IPS-18a (cell line): ENCODE results near the gene POLR3E.

Experiments used
- H3K27ac ChIP-seq: one replicate; pipeline ENCODE4 v1.5.1; 2013; ENCODE audit warnings: low read length
- H3K27me3 ChIP-seq: one replicate; pipeline ENCODE4 v1.6.1; 2013; ENCODE audit warnings: mild to moderate bottlenecking, low read length; ENCODE audit not compliant: control insufficient read depth, insufficient read depth
- H3K36me3 ChIP-seq: one replicate; pipeline ENCODE4 v1.6.1; 2013; ENCODE audit warnings: low read depth, low read length; ENCODE audit not compliant: control insufficient read depth
- H3K4me1 ChIP-seq: one replicate; pipeline ENCODE4 v1.6.1; 2013; ENCODE audit warnings: low read depth, low read length; ENCODE audit not compliant: control insufficient read depth
- H3K4me3 ChIP-seq: one replicate; pipeline ENCODE4 v1.5.1; 2013; ENCODE audit warnings: low read length
- H3K9ac ChIP-seq: one replicate; pipeline ENCODE4 v1.6.1; 2013; ENCODE audit warnings: mild to moderate bottlenecking, low read length, moderate library complexity
- H3K9me3 ChIP-seq: one replicate; pipeline ENCODE4 v1.6.1; 2013; ENCODE audit warnings: low read depth, low read length; ENCODE audit not compliant: control insufficient read depth

POLR3E gene

DNA sequence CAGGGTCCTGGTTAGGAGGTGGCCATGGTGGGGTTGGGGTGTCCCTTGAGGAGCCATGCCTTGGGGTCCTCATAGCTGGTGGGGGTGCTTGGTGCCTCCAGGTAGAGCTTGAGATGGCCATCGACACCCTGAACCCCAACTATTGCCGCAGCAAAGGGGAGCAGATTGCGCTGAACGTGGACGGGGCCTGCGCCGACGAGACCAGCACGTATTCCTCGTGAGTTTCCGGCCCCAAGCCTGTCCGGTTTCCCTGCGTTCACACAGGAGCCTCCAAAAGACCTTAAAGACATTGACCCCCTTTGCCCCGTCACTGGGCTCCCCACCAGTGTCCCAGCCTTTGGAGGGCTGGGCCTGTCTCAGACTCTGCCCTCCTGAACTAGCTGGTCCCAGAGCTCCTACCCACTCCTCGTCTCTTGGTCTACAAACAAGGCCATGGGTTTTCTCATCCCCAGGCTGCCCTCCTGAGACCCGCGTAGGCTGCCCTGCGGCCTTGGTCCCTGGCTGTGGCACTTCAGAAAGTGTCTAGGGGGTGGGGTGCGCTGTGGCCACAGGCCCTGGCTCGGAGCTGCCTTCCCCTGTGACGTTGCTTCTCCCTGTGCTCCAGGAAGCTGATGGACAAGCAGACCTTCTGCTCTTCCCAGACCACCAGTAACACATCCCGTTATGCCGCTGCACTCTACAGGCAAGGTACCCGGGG, 11.8 kb downstream of the POLR3E start:
- H3K27ac ChIP-seq = no peak overlapping the region
- no peak overlapping the region for H3K4me3 ChIP-seq
- peaks cover 79% of the 10 kb centered on the region for H3K36me3 ChIP-seq
- no peak overlapping the region for H3K9ac ChIP-seq
- no peaks in the 10 kb centered on the region for H3K27me3 ChIP-seq
- no peaks in the 10 kb centered on the region for H3K9me3 ChIP-seq
- H3K4me1 ChIP-seq = no peaks in the 10 kb centered on the region

DNA sequence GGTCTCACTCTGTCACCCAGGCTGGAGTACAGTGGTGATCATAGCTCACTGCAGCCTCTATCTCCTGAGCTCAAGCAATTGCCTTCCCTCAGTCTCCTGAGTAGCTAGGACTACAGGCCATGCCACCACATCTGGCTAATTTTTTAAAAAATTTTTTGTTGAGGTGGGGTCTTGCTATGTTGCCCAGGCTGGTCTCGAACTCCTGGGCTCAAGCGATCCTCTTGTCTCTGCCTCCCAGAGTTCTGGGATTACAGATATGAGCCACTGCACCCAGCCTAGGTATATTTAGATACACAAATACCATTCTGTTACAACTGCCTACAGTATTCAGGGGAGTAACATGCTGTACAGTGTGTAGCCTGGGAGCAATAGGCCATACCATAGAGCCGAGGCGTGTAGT, 14.3 kb downstream of the POLR3E start:
- Histone ChIP-seq H3K4me1 (no peaks in the 10 kb centered on the region), H3K27ac (no peak overlapping the region), H3K9ac (no peak overlapping the region), H3K36me3 (peaks cover 83% of the 10 kb centered on the region), H3K27me3 (no peaks in the 10 kb centered on the region), H3K9me3 (no peaks in the 10 kb centered on the region), H3K4me3 (no peak overlapping the region)

DNA sequence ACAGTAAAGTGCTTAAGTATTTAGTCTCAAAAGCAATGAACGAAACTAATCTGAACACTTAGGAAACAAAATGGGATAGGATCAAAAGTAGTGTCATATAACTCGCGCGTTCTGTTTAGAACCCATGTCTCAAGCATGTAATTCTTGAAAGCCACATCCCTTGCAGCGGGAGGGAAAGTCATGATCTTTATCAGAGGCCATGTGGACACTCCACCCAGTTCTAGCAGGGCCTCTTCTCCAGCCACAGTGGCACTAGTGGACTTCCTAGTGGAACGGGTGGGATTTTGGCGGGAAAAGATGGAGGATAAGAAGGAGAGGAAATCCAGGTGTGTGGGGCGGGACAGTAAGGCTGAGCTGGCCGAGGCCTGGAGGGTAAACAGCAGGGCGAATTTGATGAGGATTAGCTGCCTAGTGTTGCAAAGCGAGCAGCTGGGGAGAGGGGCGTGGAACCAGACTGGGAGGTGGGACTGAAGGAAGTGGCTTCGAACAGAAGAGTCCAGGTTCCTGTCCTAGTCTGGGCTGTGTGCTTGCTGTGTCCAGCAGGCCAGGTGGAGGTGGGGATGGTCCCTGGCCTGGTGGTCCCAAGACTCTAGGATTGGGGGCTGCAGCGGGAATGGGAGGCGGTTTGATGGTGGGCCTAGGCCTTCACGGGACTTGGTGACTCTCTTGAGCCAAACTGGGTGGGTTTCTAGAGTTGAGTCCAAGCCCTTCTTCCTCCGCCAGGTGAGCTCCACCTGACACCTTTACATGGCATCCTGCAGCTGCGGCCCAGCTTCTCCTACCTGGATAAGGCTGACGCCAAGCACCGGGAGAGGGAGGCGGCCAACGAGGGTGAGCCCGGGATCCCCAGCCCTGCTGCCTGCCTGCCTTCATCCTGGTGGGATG, 15.9 kb downstream of the POLR3E start:
- peaks cover 79% of the 10 kb centered on the region for H3K36me3 ChIP-seq
- no peaks in the 10 kb centered on the region for H3K4me1 ChIP-seq
- H3K27me3 ChIP-seq = no peaks in the 10 kb centered on the region
- H3K9me3 ChIP-seq = no peaks in the 10 kb centered on the region
- no peak overlapping the region for H3K4me3 ChIP-seq
- H3K27ac ChIP-seq = no peak overlapping the region
- no peak overlapping the region for H3K9ac ChIP-seq

DNA sequence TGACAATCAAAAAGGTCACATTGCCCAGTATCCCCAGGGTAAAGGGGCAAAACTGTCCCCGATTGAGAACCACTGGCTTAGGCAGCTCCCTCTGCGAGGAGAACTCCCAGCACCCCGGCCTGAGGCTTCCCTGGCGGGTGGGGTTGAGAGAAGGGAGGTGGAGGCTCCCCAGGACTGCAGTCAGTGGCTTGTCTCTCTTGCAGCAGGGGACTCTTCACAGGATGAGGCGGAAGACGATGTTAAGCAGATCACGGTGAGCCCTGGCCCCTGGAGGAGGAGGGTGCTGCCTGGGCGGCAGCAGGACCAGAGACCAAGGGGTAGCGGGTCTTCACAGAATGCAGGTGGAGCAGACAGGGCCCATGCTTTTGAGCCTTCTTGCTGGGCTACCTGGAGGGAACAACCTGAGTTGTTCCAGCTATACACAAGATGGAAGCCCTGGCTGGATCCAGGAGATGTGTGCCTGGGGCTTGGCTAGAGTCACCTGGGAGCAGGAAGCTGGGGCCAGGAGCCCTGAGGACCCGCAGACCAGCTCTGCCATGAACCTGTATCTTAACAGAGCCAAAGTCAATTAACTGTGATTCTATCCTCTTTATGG, 16.8 kb downstream of the POLR3E start:
- H3K27ac ChIP-seq = no peak overlapping the region
- no peaks in the 10 kb centered on the region for H3K27me3 ChIP-seq
- H3K4me1 ChIP-seq = no peaks in the 10 kb centered on the region
- peaks cover 77% of the 10 kb centered on the region for H3K36me3 ChIP-seq
- H3K9me3 ChIP-seq = no peaks in the 10 kb centered on the region
- no peak overlapping the region for H3K9ac ChIP-seq
- no peak overlapping the region for H3K4me3 ChIP-seq

DNA sequence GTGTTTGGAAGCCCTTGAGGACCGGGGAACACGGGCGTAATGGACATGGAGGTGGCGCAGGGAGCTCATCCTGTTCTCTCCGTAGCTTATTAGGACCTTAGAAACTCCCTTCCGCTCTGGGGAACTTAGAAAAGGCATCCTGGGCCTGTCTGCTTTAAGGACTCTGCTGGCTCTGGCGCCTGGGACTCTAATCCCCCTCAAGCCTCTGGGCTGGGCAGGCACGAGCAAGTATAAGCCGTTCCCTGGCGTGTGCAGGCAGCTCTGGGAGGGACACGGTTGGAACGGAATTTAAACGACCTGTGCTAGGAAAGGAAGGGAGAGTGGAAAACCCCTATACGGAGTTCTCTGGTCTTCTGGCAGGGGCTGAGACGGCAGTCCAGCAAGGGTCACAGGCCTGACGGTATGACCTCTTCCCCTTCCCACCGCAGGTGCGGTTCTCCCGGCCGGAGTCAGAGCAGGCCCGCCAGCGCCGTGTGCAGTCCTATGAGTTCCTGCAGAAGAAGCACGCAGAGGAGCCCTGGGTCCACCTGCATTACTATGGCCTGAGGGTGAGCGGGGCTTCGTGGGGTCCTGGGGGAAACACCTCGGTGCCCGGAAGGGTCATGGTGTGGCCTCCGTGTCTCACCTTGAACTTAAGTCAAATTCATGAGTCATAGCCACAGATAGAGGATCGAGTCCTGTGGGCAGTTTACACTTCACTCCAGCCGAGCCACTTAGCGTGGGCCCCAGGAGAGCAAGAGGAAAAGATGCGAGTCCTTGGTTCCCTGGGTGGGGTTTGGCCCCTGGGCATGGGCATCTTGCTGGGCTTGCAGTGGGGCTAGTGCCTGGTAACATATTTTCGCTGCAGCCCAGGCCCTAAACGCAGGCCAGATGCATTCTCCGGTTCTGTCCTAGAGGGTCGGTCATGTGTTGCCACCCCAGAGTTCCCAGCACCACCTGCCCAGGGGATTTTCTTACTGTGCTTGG, 17.7 kb downstream of the POLR3E start:
- peaks cover 74% of the 10 kb centered on the region for H3K36me3 ChIP-seq
- H3K9me3 ChIP-seq = no peaks in the 10 kb centered on the region
- H3K9ac ChIP-seq = no peak overlapping the region
- H3K27me3 ChIP-seq = no peaks in the 10 kb centered on the region
- no peaks in the 10 kb centered on the region for H3K4me1 ChIP-seq
- H3K4me3 ChIP-seq = no peak overlapping the region
- H3K27ac ChIP-seq = no peak overlapping the region

DNA sequence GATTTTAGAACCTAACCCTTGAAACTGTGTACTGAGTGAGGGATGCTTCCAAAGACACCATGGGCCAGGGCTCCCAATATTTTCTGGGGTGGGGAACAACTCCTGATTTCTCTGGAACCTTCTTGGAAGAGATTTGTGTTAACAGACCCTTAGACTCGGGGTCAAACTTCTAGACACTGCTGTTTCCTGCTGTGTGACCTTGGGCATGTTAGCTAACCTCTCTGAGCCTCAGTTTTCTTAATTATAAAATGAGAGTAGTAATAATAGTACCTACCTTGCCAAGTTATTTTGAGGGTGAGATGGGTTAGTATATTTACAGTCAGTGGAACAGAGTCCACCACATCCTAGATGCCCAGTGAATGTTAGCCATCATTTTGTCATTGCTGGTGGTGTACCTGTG, 18.8 kb downstream of the POLR3E start:
- no peak overlapping the region for H3K9ac ChIP-seq
- no peaks in the 10 kb centered on the region for H3K27me3 ChIP-seq
- H3K4me1 ChIP-seq = no peaks in the 10 kb centered on the region
- H3K9me3 ChIP-seq = no peaks in the 10 kb centered on the region
- H3K4me3 ChIP-seq = no peak overlapping the region
- H3K27ac ChIP-seq = no peak overlapping the region
- H3K36me3 ChIP-seq = peaks cover 73% of the 10 kb centered on the region

DNA sequence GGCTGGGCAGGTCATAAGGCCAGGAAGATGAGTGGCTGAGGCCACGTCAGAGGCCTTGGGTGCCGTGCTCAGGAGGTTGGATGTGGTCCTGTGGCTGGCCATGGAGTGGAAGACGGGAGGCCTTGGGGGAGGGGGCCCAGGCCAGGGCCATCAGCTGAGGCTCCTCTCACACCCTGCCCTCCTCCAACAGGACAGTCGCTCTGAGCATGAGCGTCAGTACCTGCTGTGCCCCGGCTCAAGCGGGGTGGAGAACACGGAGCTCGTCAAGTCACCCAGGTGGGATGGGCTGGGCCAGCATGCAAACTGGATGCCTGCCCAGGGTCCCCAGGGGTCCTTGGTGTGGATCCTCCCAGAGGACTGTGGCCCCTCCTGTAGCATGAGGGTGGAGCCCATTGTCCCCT, 19.2 kb downstream of the POLR3E start:
- peaks cover 72% of the 10 kb centered on the region for H3K36me3 ChIP-seq
- no peak overlapping the region for H3K9ac ChIP-seq
- H3K4me3 ChIP-seq = no peak overlapping the region
- H3K27ac ChIP-seq = no peak overlapping the region
- H3K27me3 ChIP-seq = no peaks in the 10 kb centered on the region
- H3K4me1 ChIP-seq = no peaks in the 10 kb centered on the region
- no peaks in the 10 kb centered on the region for H3K9me3 ChIP-seq

DNA sequence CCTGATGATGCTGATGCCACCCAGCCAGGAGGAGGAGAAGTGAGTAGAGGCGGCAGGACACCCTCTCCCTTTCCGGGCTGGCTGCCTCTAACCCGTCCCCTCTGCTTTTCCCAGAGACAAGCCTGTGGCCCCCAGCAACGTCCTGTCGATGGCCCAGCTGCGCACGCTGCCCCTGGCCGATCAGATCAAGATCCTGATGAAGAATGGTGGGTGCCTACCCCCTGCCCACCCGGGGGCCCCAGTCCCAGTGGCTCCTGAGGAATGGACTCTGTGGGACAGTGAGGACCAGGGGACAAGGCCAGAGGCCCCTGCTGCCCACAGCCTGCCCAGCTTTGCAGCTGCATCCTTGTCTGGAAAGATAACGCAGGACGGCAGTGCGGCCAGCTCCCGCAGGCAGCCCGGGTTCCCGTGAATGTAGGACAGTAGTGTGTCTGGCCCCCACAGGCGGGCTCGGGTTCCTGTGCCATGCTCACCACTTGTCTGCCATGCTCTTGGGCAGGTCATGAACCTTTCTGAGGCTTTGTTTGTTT, 19.9 kb downstream of the POLR3E start:
- no peaks in the 10 kb centered on the region for H3K27me3 ChIP-seq
- no peak overlapping the region for H3K27ac ChIP-seq
- no peaks in the 10 kb centered on the region for H3K4me1 ChIP-seq
- H3K9ac ChIP-seq = no peak overlapping the region
- no peaks in the 10 kb centered on the region for H3K9me3 ChIP-seq
- H3K36me3 ChIP-seq = peaks cover 72% of the 10 kb centered on the region
- H3K4me3 ChIP-seq = no peak overlapping the region

DNA sequence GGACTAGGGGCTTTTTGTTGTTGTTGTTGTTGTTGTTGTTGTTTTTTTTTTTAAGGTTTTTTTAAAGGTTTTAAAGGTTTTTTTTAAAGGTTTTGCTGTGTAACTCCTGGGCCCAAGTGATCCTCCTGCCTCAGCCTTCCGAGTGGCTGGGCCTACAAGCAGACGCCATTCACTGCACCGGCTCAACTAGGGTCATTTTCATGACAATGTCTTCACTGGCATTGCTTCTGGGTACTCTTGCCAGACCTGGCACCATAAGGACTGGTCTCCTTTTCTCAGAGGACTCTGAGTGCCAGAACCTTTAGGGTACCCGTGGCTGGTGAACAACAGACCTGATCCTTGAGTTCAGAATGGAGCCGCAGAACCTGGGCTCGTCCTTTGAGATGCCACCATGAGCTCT, 20.4 kb downstream of the POLR3E start:
- peaks cover 72% of the 10 kb centered on the region for H3K36me3 ChIP-seq
- no peak overlapping the region for H3K9ac ChIP-seq
- no peaks in the 10 kb centered on the region for H3K27me3 ChIP-seq
- no peaks in the 10 kb centered on the region for H3K9me3 ChIP-seq
- H3K4me3 ChIP-seq = no peak overlapping the region
- no peaks in the 10 kb centered on the region for H3K4me1 ChIP-seq
- H3K27ac ChIP-seq = no peak overlapping the region

DNA sequence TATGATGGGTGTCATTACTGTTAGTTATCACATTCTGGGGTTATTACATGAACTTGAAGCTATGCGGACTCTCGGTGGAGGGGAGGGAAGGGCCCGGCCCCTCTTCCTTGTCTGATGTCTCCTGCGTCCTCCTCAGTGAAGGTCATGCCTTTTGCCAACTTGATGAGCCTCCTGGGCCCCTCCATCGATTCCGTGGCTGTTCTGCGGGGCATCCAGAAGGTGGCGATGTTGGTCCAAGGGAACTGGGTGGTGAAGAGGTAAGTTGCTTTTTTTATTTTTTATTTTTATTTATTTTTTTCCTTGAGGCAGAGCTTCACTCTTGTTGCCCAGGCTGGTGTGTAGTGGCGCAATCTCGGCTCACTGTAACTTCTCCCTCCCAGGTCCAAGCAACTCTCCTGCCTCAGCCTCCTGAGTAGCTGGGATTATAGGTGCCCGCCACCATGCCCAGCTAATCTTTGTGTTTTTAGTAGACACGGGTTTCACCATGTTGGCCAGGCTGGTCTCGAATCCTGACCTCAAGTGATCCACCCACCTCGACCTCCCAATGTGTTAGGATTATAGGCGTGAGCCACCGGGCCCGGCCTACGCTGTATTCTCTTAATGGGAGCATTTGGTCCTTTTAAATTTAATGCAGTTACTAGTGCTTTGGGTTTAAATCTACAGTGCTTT, 21.6 kb downstream of the POLR3E start:
- no peaks in the 10 kb centered on the region for H3K9me3 ChIP-seq
- no peaks in the 10 kb centered on the region for H3K4me1 ChIP-seq
- peaks cover 65% of the 10 kb centered on the region for H3K36me3 ChIP-seq
- no peak overlapping the region for H3K4me3 ChIP-seq
- no peak overlapping the region for H3K27ac ChIP-seq
- no peak overlapping the region for H3K9ac ChIP-seq
- no peaks in the 10 kb centered on the region for H3K27me3 ChIP-seq
